A204.1 (cell line): ENCODE results near the gene PTPRN2.
A peak's percentile ranks its signal among the peaks of the same experiment; 100 is the strongest.

Source experiments
- FAIRE-seq: peaks from 2 replicates; lab custom pipeline; 2012; peaks lifted over from hg19 to GRCh38; lab: Jason Lieb, UNC

PTPRN2 gene

GRCh38 chr7:157809154-157809862 is 778.3 kb downstream of the PTPRN2 start:
- no peak for FAIRE-seq

- no peak for FAIRE-seq
Measured at GRCh38 chr7:157808042-157808441, 779.6 kb downstream of the PTPRN2 start.

DNA sequence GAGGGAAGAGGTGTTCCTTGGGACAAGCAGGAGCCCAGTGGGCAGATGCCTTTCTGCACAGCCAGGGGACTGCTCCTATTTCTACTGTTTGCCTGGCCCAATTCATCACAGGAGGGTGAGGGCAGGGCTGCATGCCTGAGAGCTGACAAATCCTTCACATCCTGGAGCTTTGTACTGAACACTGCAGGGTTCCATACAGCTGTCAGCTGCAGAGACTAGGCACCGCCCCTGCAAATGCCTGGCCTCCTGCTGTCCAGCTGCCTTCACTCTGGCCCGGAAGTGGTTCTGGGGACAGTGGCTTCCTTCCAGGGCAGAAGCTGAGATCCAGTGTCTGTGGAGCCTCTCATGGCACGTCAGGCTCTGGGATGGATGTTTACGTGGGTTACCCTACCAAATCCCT is 780.1 kb downstream of the PTPRN2 start:
- no peak for FAIRE-seq

GRCh38 chr7:157806711-157807110 is 780.9 kb downstream of the PTPRN2 start:
- FAIRE-seq: no peak

- FAIRE-seq: no peak
Measured at GRCh38 chr7:157805713-157806112, 781.9 kb downstream of the PTPRN2 start.

GRCh38 chr7:157803906-157804305 is 783.7 kb downstream of the PTPRN2 start:
- FAIRE-seq: peak; percentile 34

GRCh38 chr7:157801971-157802675 is 785.5 kb downstream of the PTPRN2 start:
- FAIRE-seq: no peak

GRCh38 chr7:157801113-157801512 is 786.5 kb downstream of the PTPRN2 start:
- no peak for FAIRE-seq

GRCh38 chr7:157800281-157800680 is 787.3 kb downstream of the PTPRN2 start:
- FAIRE-seq: no peak

GRCh38 chr7:157799076-157799685 is 788.4 kb downstream of the PTPRN2 start:
- no peak for FAIRE-seq

- FAIRE-seq: no peak
Measured at GRCh38 chr7:157797361-157797760, 790.3 kb downstream of the PTPRN2 start.

GRCh38 chr7:157796846-157797245 is 790.8 kb downstream of the PTPRN2 start:
- no peak for FAIRE-seq

DNA sequence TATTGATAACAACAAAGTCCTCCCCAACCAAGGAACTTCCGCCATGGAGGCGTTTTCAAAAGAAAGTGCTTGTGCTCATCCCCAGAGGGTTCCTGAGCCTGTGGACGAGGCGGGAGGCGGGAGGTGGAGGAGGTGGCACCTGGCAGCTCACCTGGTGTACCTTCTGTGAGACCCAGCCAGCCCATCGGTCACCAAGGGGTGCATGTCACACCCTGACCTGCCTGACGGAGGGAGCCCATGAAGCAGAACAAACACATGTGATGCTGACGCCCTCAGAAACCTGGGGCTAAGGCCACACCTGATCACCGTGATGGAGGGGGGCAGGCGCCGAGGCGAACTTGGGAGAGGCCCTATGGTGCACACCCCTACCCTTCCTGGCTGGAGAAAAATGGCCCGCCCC is 792.0 kb downstream of the PTPRN2 start:
- no peak for FAIRE-seq

DNA sequence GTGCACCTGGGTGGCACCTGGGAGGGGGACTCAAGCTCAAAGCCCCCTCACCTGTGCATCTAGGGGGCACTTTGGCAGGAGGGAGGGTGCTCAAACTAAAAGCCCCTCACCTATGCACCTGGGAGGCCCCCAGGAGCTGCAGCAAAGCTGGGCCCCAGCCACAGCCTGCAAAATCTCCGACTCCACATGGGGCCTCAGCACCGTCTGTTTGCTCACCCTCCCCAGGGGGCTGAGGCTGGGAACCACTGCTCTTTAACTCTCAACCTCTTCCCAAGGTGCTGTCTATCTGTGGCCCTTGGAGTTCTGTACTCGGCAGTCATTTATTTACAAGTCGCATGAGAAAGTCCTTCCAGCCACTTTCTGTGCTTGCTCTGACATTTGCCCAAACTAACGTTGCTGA is 792.4 kb downstream of the PTPRN2 start:
- no peak for FAIRE-seq

- no peak for FAIRE-seq
Measured at GRCh38 chr7:157794746-157795065, 792.9 kb downstream of the PTPRN2 start.

GRCh38 chr7:157793973-157794745 is 793.5 kb downstream of the PTPRN2 start:
- FAIRE-seq: no peak

DNA sequence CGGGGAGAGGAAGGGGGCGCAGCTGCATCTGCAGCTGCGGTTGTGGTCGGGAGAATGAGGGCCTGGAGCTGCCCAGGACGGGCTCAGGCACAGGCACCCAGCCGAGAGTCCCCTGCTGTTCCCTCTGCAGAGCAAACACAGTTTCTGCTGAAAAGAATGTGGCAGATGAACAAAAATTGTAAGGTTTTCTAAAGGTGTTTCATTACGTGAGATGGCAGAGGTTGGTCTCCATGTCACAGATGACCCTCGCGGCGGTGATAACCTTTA is 794.6 kb downstream of the PTPRN2 start:
- no peak for FAIRE-seq

DNA sequence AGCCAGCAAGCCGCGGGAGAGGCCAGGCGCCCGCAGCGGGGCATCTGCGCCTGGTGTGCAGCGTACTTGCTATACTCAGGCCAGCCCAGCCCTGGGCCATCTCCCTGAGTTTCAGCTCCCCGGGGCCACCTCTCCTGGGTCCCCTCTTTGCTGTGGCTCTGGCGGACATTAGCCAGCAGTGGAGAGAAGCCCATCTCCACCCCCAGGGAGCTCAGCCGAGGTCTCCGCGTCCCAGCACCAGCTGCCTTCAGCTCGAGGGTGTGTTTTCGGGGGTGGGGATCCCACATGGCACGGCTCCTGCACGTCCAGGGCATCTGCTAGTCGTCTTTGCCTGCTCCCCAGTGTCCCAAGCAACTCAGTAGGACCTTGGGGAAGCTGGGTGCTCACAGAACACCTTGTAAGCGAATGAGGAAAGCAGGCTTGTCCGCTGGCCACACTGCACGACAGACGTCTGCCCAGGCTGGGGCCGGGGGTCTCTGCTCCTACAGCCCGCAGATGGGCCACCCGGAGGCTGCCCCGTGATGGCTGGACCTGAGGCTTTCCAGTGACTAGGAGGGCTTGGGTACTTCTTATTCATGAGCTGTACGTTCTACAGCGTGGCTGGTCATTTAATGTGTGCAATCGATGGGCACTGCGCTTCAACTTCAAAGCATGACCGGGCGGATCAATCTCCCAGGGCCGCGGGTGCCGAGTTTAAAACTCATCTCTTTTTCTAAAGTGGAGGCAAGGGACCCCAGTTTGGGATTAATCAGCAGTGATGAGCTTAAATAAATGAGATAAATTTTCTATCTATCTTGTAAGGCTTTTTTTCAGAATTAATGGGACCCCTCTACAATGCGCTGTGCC is 795.2 kb downstream of the PTPRN2 start:
- FAIRE-seq: no peak

- no peak for FAIRE-seq
Measured at GRCh38 chr7:157791666-157792065, 796.0 kb downstream of the PTPRN2 start.

DNA sequence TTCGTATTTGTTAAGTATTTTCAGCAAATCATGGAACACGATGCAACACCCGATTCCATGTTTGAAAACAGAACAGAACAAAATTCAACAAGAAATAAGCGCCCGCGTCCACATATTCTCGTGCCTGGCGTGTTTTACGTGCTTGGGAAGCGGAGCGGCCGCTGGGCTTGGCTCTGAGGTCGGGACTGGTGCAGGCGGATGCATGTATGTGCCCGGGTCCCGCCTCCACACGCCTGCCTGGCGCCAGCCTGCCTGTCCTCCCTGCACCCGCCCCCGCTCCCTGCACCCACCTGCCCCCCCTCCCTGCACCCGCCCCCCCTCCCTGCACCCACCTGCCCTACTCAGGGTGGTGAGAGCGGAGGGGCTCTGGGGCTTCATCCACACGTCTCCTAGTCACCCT is 796.4 kb downstream of the PTPRN2 start:
- no peak for FAIRE-seq

DNA sequence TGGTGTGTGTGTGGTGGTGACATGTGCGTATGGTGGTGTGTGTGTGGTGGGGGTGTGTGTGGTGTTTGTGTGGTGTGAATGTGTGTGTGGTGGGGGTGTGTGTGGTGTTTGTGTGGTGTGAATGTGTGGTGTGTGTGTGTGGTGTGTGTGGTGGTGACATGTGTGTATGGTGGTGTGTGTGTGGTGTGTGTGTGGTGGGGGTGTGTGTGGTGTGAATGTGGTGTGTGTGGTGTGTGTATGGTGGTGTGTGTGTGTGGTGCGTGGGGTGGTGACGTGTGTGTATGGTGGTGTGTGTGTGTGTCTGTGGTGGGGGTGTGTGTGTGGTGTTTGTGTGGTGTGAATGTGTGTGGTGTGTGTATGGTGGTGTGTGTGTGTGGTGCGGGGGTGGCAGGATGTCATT is 797.7 kb downstream of the PTPRN2 start:
- no peak for FAIRE-seq

GRCh38 chr7:157789094-157789493 is 798.5 kb downstream of the PTPRN2 start:
- FAIRE-seq: no peak
